Stimulated activated CD8-positive, alpha-beta memory T cell treated with anti-CD3 and anti-CD28 coated beads, Interleukin-15, amount 100 ng/mL, for 48 hours (primary cell): Measurements from ENCODE around the gene KRT4.
A peak's percentile ranks its signal among the peaks of the same experiment; 100 is the strongest.
"Not testable (repeated sequence)": the region's sequence is repeated elsewhere in the genome, so short reads cannot be mapped to it uniquely, and the experiment has no call there.

ENCODE experiments used
- DNase-seq, 2 donors: peaks; one replicate each; pipeline ENCODE4 v3.0.0-alpha.2; 2020; ENCODE audit warnings: low read depth in 2 of 2

Gene KRT4

DNA sequence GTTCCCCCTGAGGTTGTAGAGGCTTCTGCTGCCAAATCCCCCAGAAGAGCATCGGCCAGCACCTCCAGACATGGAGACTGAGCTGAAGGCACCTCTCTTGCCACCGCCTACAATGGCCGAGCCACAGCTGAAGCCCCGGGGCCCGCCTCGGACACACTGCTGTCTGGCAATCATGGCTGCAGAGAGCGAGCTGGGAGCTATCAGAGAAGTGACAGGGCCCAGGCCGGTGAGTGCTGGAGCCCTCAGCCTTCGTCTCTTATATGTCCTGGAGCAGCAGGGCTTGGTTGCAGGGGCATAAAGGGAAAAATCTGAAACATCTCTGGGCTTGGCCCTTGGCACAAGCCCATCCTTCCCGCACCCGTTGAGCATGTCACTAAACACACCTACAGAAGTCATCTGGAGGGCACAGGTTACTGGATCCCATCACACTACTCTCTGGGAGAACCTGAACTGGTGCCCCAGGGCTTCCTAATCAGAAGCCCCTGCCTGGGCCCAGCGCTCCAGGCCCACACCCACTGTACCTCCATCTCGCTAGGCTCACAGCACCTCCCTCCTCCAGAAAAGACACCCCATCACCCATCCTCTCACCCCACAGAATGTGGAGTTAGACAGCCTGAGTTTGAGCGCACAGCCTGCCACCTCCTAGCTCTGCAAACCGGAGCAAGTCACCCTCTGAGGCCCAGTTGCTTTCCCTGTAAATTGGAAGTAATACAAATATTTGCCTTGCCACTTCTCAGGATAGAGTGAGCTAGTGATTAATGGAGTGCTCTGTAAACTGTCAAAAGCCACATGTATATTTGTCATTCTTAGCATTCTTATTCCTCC, at the start of gene KRT4:
Gene KRT4, minus strand, starts transcription at position 232 of the 825 bp plus-strand sequence. Its CDS starts 58 bp downstream, at position 174.
- DNase-seq = no peak

DNA sequence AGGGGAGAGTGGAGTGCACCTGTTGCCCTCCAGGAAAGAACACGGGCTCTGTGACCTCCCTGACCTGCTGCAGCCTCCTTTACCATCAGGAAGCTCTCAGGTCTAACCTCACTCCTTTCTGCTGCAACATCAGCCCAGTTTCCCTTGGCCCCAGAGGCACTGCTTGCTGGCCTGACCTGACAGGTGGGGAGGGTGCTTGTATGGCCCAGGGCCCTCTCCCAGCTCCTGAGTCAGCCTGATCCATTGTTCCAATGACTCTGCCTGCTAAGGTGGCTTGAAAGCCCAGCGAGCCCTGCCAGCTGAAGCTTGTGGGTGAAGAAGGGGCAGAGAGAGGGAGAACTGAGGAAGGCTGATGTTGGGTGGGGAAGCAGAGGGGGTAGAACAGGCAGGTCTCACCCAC, 48.1 kb upstream of the KRT4 start:
- DNase-seq = no peak

DNA sequence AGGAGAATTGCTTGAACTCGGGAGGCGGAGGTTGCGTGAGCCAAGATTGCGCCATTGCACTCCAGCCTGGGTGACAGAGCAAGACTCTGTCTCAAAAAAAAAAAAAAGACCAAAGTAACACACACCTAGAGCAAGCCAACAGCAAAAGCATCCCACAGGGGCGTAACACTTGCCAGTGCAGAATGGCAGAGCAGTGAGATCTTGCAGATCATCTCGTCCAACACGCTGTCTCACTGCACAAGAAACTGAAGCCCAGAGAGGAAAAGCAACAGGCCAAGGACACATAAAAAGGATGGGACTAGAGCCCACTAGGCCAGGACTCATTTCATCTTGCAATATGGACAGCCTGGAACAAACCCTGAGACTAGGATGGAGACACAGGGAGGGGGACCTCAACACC, 47.6 kb upstream of the KRT4 start:
- DNase-seq = no peak

DNA sequence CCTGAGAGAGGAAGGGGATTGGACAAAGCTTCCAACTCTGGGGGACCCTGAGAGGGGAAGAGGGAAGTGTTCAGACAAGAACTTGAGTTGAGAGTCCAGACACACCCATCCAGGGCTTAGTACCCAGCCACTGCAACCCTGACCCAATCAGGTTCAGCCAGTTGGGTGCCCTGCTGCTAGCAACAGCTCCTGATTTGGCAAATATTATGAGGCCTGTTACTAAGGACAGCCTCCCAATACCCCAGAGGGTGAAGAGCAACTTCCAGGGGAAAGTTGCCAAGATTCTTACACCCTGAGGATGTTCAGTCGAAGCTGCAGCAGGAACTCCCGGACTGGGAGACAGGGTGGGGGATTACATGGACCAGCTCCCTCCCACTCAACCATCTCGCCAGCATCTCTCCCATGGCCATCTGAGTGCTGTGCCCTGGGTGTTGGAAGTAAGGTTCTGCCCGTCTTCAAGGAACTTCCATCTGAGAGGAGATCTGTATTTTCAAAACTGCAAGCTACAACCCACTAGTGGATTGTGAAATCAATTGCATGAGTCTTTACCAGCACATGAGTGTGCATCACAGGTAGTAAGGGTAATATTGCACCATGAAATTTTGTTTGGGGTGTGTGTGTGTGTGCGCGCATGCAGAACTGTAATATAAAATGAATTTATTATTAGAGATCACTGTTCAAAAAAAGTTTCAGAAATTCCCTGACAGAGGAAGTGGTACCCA, 46.3 kb upstream of the KRT4 start:
- no peak for DNase-seq

DNA sequence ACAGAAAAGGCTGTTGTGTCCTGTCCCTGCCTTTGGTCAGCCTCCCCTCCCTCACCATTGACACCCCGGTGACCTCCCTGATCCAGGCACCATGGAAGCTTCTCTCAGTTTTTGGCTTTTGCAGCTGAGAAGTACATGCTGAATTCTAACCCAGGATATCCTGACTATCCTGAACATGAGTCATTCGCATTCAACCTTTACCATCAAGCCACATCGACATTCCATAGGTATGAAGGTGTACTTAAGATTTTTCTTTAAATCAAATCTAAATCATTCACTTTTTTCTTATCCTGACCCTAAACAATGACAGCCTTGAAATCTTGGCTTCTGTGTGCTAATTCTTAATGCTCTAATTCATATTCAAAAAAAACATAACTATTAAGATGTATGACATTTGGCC, 43.6 kb upstream of the KRT4 start:
- DNase-seq = no peak

DNA sequence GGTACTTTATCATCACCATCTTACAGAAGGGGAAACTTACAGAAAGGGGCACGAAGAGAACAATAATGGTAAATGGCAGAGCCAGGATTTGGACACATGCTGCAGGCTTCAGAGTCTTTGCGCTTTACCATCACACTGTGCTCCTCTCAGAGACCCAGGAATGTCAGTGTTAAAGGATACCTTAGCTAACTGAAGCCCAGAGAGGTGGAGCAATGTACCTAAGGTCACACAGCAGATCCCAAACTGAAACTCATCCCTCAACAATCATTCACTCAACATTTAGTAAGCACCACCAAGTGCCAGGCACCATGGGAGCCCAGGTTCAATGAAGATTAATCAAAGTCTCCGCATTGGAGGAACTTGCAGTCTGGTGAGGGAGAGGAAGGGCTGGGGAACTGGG, 42.9 kb upstream of the KRT4 start:
- no peak for DNase-seq

DNA sequence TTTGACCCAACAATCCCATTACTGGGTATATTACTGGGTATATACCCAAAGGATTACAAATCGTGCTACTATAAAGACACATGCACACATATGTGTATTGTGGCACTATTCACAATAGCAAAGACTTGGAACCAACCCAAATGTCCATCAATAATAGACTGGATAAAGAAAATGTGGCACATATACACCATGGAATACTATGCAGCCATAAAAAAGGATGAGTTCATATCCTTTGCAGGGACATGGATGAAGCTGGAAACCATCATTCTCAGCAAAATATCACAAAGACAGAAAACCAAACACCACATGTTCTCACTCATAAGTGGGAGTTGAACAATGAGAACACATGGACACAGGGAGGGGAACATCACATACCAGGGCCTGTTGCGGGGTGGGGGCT, 42.2 kb upstream of the KRT4 start:
- not testable (repeated sequence) for DNase-seq

DNA sequence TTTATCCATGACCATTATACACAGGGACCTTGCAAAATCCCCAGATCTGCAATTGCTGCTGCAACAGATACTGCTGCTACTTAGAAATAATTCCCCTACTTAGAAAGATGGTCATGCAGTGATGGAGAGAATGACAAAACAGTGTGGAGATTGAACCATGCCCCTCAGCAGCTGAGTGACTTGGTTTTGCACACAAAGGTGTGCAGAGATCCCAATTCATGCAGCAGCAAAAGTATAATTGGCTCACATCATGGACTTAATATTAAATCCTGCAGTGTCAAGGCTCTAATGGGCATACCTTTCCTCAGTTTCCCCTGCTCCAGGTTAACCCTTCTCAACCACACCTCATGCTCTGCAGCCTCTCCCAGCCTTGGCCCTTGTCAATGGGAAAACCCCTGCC, 37.9 kb upstream of the KRT4 start:
- DNase-seq = no peak

DNA sequence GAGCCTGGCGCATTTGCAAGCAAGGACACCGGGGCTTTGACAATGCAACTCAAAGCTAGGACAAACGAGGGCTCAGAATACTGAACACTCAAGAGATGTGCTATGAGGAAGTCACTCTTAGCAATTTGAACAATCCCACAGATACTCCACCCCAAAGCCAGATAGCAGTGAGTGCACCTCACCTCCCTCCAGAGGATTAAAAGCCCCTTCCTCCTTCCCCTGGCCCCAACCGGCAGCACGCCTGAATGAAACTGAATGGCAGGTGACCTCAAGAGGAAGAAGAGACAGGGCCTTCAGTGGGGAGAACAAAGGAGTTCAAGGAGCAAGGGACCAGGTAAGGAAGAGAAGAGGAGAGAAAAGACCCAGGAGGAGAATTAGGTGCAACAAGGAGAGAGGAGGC, 36.8 kb upstream of the KRT4 start:
- no peak for DNase-seq

DNA sequence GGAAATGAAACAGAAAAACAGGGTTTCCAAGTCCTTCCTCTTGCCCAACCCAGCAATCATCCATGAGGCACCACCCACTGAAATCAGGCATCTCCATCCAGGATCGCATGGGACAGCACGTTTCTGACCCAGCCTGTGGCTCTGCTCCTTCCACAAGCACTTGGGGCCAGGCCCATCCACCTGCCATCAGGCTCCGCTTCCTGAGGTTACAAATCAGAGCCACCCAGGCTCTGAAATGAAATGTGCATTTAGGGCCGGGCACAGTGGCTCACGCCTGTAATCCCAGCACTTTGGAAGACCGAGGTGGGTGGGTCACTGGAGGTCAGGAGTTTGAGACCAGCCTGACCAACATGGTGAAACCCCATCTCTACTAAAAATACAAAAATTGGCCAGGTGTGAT, 35.6 kb upstream of the KRT4 start:
- no peak for DNase-seq

DNA sequence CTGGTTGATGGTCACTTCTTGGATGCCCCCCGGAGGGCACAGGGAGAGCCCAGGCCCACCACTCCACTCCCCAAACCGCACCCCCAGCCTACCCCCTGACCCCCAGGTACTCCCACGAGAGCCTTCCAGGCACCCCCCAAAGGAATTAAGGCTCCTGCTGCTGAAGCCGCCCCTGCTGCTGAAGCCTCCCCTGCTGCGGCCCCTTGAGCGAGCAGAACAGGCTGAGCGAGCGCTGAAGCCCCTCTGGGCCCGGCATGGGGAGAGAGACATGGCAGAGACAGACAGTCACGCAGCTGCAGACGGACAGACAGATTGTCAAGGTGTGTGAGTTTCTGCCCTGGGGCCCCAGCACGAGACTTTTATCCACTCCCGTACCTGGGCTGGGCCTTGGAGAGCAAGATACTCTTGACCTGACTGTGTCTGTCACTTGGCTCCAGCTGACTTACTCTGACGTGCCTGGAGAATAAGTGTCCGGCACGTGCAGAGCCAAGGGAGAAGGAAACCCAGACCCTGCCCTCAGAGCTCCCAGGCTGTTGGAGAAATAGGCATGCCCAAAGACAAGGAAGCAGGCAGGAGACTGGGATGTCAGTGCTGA, 34.8 kb upstream of the KRT4 start, which contains the start of gene KRT78:
Gene KRT78, minus strand, starts transcription at position 334 of the 595 bp plus-strand sequence. Its CDS starts 64 bp downstream, at position 270.
- no peak for DNase-seq

DNA sequence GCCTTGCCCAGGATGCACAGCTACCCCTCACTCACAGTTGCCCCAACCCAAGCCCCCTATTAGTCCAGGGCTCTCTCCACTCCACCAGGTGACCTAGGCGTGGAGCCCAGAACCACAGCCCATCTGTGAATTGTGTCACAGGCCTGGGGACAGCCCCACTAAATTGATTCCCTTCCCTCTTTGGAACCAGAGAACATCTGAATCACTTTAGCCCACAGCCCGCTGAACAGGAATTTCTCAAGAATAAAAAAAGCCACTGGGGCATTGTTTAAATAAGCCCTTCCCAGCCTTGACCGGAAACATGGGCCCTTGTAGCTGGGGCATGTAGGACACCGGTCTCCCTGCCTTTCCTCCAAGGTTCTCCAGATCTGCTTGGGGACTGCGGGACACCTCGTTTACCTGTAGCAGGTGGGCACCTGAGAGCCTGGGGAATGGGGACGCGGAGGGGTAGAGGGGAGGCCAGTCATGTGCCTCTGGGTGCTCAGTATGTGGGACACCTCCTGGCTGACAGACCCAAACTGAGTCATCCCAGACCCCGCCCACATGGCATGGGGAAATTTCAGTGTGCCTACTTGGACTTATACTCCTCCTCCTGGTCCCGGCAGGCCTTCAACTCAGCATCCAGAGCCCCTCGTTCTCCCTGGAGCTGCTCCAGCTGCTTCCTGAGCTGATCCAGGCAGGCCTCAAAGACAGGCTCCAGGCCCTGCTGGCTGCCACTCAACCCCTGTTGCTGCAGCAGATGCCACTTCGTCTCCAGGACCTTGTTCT, 33.6 kb upstream of the KRT4 start:
- no peak for DNase-seq

DNA sequence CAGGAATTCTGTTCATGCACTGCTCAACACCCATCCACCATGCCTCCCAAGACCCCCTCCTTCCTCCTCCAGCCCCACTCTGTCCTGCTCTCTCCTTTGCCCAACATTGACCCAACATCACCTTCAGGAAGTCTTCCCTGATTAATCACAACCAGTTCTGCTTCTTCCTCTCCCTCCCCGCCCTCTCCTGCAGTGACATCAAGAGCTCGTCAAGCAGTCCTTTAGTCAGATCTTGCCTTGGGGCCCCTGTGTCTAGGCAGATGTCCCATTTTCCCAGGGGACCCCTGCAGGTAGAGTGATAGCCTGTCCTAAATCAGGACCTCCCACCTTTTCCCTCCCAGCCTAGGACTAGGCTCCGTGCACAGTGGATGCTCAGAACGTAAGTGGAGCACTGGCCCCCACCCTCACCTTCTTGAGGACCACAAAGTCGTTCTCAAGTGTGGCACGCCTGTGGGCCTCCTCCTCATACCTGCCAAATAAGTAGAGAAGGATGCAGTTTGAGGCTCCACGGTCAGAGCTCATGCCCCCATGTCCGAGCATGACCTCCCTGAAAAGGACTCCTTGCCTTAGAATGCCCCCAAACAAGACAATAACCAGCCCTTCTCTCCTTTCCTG, 32.5 kb upstream of the KRT4 start:
- DNase-seq = no peak

DNA sequence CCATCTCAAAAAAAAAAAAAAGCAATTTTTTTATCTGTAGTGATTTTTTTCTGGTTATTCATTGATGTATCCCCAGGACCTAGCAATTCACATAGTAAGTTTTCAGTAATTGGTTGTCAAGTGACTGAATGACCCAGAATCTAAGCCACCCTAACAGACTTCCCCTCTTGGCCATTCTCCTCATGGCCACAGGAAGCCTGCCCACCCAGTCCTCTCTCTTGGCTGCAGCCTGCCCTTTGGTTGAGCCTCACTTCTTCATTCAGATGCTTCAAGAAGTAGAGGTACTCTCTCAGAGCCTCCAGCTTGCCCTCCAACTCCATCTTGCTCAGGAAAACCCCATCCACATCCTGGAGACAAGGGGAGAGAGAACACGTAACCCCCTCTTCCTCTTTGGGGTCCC, 32.0 kb upstream of the KRT4 start:
- DNase-seq = no peak

DNA sequence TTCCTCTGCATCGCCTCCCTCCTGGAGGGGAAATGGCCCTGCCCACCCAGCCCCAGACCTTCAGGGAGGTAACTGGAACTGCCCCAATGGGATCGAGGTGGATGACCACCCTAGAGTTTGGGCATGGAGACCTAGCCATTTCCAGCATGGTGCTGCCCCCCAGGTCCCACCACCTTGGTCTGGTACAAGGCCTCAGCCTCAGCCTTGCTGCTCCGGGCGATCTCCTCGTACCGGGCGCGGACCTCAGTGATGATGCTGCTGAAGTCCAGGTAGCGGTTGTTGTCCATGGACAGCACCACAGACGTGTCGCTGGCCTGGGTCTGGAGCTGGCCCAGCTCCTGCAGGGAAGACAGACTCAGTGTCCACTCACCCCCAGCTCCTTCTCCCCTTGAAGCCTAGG, 30.5 kb upstream of the KRT4 start:
- no peak for DNase-seq

DNA sequence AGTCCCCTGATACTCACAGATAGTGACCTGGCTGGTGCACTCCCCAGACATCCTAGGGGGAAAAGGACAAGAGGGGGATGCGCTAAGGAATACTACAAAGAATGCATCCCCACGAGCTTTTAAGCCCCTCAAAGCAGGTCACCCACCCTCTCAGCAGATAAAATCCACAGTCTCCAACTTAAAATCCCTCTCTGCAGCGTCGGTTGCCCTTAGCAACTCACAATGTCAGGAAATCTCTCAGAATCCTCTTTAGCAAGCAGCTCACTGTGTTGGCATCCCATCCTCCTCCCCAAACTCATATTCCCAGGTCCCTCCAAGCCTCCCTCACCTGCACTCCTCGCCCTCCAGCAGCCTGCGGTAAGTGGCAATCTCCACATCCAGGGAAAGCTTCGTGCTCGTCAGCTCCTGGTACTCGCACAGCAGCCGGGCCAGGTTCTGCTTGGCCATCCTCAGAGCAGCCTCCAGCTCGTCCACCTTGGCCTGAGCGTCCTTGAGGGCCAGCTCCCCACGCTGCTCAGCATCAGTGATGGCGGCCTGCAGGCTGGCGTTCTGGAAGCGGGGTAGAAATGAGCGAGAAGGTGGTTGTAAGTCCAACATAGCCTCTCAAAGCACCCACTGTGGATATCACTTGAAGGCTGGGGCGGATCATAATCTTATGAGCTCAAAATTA, 25.7 kb upstream of the KRT4 start:
- no peak for DNase-seq

DNA sequence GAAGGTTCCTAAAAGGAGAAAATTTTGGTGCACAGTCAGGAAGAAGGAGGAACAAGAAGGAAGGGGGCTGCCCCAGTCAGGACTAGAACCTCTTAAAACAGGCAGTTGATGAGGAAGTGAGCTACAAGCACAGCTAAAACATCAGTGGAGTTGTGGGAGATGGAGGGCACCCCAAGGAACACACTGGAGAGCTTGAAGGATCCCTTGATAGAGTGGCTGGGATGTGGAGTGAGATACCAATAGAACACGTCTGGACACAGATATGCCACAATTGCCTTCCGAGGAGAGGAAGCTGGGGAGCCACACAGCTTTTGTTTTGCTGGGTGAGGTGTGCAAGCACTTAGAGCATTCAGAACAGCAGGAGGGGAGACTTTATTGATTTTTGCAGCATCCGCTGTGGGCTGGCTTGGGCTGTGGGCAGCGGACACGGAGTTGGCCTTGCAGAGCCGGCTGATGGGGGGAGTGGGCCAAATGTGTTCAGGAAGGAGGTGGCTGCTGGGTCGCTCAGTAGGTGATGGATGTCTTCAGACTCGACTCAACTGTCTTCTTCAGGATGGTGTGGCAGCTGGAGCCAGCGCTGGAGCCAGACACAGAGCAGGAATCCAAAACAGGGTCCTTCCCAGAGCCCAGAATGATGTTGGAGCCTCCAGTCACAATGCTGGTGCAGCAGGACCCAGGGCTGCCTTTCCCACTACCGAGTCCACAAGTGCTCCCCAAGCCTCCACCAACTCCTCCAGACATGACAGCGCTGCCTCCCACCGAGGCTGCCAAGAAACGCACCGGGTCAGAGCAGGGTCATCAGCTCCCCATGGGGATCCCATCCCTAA, 24.9 kb upstream of the KRT4 start:
- no peak for DNase-seq

DNA sequence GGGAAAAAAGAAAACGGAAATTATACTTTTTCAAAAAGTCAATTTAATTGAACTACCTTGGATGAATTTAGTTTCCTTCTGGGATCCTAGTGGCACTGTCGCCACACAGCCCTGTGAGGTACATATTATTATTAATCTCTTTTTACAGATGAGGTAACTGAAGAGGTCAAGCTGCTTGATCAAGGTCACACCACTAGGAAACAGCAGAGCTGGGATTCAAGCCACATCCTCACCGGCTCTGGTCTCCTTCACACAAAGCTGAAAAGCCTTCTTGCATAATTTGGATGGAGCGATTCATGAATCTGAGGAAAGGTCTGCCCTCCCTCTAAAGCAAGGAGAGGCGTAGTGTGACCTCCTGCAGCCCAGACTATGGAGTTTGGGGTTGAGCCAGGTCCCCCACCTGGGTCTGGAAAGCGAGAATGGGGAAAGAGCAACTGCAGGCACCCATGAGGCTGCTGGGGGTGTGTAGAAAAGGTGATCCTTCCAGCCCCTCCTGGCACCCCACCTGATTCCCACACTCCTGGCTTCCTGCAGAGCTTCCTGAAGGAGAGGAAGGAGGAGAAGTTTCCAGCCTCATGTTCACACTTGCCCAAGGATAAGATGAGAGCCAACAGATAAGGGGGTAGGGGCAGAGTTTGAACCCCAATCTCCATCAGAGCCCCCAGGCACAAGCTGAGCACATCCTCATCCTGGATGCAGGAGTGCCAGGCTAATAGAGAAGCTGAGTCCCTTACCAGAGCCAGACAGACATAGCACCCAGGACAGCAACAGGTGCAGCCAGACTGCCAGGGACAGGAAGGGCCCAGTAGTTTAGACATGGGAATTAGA, 24.1 kb upstream of the KRT4 start:
- DNase-seq = no peak

DNA sequence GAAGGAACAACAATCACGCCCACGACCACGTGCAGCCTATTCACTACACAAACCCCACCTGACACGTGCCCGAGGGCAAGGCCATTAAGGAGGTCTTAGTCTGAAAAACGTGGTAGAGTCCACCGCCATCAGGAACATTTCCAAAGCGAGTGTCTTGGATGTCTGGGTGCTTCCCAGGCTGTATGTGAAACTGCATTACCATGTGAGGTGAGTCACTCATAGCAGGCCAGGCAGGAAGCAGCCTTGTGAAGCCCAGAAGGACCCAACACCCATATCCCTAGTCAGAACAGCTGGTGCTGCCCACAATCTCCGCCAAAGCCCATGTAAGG, 23.5 kb upstream of the KRT4 start:
- peak; percentile 12 to 17 for DNase-seq
